Activated T-cell treated with anti-CD3 and anti-CD28 coated beads for 4 hours (primary cell): ENCODE measurements around the gene IL15.
"Not testable (repeated sequence)": the region's sequence is repeated elsewhere in the genome, so short reads cannot be mapped to it uniquely, and the experiment has no call there.

Experiments
- DNase-seq: peaks from one replicate; pipeline ENCODE4 v3.0.0-alpha.2; 2020

IL15 gene

DNA sequence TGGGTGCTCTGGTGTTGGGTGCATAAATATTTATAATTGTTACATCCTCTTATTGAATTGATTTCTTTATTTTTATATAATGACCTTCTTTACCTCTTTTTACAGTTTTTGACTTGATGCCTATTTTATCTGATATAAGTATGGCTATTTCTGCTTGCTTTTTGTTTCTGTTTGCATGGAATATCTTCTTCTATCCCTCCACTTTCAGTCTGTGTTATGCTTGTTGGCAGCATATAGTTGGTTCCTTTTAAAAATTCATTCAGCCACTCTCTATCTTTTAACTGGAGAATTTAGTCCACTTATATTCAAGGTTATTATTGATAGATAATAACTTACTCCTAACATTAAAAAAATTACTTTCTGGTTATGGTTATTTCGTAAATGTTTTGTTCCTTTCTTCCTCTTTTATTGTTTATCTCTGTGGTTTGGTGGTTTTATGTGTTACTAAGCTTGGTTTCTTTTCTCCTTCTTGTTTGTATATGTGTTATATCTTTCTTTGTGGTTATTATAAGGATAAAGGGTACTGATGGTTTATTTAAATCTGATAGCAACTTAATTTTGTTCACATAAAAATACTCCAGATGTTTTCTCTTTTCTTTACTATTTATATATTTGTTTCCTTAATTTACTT lies 69.5 kb downstream of the IL15 start:
- no peak for DNase-seq

- DNase-seq = no peak
These were observed 70.1 kb downstream of the IL15 start for GRCh38 chr4:141706445-141706844.

- DNase-seq = no peak
These were observed 74.8 kb downstream of the IL15 start for GRCh38 chr4:141711211-141711610.

DNA sequence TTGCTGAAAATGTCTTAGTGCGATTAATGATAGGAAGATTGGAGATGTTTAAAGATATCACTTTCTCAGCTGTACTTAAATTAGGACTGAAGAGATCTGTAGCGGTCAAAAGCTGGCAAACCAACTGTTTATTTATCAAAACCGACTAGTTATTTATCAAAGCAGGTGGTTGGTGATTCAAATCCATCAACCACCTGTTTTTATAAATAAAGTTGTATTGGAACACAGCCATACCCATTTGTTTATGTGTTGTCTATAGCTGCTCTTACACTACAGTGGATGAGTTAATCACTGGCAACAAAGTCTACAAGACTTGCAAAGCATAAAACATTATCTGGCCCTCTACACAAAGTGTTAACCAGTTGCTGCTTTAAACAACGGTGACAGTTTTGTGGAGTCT lies 76.8 kb downstream of the IL15 start:
- no peak for DNase-seq

GRCh38 chr4:141713771-141714445 lies 77.5 kb downstream of the IL15 start:
- no peak for DNase-seq

DNA sequence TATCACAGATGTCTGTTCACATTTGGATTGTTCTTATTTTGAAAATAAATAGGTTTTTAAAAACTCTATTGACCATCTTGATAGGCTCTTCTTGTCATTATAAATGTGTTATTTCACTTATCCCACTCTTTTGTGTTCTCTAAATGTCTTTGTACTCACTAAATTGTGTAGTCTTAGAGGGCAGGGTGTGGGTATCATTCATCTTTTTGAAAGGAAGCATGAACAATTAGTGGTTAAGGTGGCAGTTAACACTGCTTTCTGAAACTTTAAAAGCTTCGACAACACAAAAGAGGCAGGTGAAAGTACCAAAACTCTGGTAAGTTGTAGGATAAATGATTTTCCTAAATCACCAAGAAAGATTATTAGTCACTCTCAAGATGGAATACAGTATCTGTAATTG lies 83.2 kb downstream of the IL15 start:
- DNase-seq = no peak

DNA sequence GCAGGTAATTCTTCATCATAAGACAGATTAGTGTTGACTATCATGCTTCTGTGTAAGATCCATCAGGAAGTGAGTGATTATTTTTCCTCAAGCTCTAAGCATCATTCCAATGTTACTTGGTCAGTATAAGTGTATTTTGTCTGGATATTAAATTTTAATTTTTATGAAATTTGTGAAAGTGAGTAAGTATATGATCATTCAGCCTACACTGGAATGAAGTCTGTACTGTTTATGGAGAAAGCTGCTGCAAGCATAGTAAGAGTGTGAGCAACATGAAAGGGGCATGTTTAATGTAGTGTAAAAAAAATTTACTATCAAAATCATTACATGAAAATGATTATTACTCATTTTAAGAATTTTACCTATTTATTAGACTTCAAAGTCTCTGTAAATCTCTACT lies 84.8 kb downstream of the IL15 start:
- no peak for DNase-seq

DNA sequence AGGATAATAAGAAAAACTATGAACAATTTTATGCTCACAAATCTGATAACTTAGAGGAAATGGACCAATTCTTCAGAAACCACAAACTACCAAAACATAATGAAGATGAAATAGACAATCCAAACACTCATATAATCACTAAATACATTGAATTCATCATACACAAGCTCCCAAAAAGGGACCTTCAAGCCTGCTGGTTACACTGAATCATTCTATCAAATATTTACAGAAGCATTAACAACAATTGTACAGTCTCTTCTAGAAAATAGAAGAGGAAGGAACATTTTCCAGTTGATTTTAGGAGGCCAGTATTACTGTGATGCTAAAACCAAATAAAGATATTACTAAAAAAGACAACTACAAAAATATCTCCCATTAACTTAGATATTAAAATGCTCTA lies 88.3 kb downstream of the IL15 start:
- no peak for DNase-seq

DNA sequence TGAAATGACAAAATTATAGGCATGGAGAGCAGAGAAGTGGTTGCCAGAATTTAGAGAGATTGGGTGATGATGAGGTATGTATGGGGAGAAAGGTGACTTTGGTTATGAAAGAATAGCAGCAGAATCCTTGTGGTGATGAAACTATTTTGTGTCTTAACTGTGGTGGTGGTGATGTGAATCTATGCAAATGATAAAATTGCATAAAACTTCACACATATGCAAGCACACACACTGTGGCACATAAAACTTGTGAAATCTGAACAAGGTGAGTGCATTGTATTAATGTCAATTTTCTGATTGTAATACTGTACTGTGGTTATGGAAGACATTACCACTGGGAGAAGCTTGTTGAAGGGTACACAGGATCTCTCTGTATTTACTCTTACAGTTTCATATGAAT lies 91.0 kb downstream of the IL15 start:
- no peak for DNase-seq

DNA sequence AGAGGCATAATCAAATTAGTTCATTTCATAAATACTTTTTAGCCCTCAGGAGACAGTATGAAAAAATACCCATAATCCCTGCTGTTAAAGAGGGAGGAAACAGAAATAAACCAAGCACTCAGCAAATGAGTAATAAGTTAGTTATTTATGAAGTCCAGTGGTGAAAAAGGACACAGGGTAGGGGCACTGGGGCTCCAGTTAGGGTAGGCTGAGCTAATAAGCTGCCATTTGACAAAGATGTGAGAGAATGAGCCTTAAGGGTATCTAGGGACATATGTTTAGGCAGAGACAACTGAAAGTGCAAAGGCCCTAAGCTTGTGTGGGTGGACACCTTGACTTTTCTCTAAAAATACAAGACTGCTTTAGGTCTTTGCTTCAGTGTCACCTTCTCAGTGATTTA lies 94.4 kb downstream of the IL15 start:
- no peak for DNase-seq

GRCh38 chr4:141731481-141731880 lies 95.1 kb downstream of the IL15 start:
- DNase-seq = no peak

- no peak for DNase-seq
These were observed 103.3 kb downstream of the IL15 start for GRCh38 chr4:141739636-141740035.

DNA sequence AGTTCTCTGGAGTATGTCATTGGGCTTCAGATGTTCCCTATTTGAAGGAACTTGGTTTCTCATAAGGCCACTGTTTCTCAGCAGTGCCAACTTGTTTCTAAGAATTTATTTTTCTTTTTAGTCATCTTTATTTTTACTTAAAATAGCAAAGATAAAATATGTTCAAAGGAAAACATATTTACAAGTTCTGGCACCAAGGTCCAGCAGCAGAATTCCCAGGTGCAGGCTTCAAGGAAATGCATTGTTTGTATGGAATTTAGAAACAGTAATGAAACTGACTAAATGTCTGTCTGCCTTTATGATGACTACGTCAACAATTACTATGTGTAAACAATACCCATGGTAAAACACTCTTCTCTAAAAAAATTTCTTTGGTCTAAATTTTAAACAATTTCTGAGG lies 109.6 kb downstream of the IL15 start:
- no peak for DNase-seq

DNA sequence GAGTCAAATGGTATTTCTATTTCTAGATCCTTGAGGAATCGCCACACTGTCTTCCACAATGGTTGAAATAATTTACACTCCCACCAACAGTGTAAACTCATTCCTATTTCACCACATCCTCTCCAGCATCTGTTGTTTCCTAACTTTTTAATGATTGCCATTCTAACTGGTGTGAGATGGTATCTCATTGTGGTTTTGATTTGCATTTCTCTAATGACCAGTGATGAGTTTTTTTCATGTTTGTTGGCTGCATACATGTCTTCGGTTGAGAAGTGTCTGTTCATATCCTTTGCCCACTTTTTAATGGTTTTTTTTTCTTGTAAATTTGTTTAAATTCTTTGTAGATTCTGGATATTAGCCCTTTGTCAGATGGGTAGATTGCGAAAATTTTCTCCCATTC lies 115.4 kb downstream of the IL15 start:
- DNase-seq = not testable (repeated sequence)

- DNase-seq = no peak
These were observed 120.9 kb downstream of the IL15 start for GRCh38 chr4:141757287-141757686.

DNA sequence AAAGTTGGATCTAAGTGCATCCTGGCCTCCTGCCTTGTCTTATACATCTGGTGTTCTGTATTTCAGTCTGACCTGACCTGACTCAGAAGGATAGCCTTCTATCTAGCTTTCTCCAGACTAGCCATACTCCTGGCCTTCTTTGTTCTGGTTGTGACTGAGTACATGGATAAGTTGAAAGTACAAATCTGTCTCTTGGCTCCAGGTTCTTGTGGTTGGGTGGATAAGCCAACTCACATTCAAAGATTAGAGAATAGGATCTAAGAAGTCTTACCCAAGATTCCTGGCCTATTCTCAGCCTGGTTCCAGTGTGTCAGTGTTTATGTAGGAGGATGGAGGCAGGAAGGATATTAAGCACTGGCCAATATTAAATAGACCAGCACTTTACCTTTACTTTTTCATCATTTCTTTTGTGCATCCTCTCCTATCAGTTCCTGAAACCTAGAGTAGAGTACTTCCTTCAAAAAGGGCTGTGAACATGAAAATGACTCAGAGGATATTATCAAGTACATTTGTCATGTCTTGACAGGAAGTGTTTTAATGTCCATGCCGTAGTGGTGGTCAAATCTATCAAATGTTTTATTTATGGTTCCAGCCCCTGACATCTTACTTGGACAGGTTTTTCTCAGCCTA lies 123.5 kb downstream of the IL15 start:
- no peak for DNase-seq

GRCh38 chr4:141761926-141762325 lies 125.5 kb downstream of the IL15 start:
- no peak for DNase-seq

- DNase-seq = no peak
These were observed 127.0 kb downstream of the IL15 start for GRCh38 chr4:141763374-141763773.

DNA sequence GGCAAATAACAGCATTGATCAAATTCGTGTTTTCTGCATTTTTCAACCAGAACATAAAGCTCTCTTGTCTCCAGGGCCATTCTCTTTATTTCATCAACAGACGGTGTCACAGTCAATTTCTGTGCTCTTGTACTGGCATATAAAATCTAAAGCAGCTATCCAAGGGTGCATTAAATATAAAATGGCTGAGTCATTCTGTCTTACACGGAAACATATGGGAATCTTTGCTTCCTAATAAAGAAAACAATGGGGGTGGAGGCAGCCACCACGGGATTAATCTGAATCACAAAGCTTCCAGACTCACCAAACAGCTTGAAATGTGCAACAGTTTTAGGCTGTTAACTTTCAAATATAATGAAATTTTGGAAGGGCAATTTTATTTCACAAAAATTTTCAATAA lies 132.6 kb downstream of the IL15 start:
- no peak for DNase-seq

- DNase-seq = no peak
These were observed 135.8 kb downstream of the IL15 start for GRCh38 chr4:141771889-141772830.

DNA sequence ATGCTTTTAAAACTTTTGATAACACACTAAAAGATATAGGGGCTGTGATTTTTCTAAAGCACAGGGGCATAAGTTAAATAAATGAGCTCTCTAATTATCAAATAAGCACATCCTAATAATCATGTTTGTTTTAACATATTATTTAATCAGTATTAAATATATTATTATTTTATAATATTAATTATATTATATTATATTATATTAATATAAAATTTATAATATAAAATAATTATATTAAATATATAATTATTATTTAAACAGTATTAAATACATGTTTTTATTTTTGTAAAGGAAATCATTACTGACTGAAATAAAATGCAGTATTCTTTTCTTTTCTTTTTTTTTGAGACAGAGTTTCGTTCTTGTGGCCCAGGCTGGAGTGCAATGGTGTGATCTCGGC lies 136.5 kb downstream of the IL15 start:
- DNase-seq = no peak

GRCh38 chr4:141782205-141782604 lies 145.8 kb downstream of the IL15 start:
- DNase-seq = no peak
